Mucosa of rectum (tissue), 2 donors: ENCODE measurements around the gene PLA2G6.

Experiments used
- H3K27ac ChIP-seq, 2 donors: one replicate each; pipeline ENCODE4 v1.7.0; 2013; ENCODE audit warnings: inconsistent platforms in 2 of 2, low read depth in 2 of 2, low read length in 2 of 2
- H3K27me3 ChIP-seq, 2 donors: one replicate each; pipeline ENCODE4 v1.7.0; 2013; ENCODE audit warnings: low read length in 2 of 2; ENCODE audit not compliant: control insufficient read depth in 2 of 2, insufficient read depth in 2 of 2
- H3K36me3 ChIP-seq, 2 donors: one replicate each; pipeline ENCODE4 v1.7.0; 2013; ENCODE audit warnings: low read length in 2 of 2; ENCODE audit not compliant: control insufficient read depth in 2 of 2, insufficient read depth in 2 of 2
- H3K4me1 ChIP-seq, 2 donors: one replicate each; pipeline ENCODE4 v1.7.0; 2013; ENCODE audit warnings: low read length in 2 of 2, mild to moderate bottlenecking in 1 of 2; ENCODE audit not compliant: control insufficient read depth in 2 of 2, insufficient read depth in 2 of 2
- H3K4me3 ChIP-seq, 2 donors: one replicate each; pipeline ENCODE4 v1.7.0; 2013; ENCODE audit warnings: low read length in 2 of 2
- H3K9ac ChIP-seq, 2 donors: one replicate each; pipeline ENCODE4 v1.7.0; 2013; ENCODE audit warnings: low read length in 2 of 2, low read depth in 1 of 2, mild to moderate bottlenecking in 1 of 2
- H3K9me3 ChIP-seq, 2 donors: one replicate each; pipeline ENCODE4 v1.7.0; 2013; ENCODE audit warnings: low read length in 2 of 2; ENCODE audit not compliant: control insufficient read depth in 2 of 2
- donor health status: healthy.
- donor health status: Normal muscosa, but diverticular disease.

PLA2G6 gene

DNA sequence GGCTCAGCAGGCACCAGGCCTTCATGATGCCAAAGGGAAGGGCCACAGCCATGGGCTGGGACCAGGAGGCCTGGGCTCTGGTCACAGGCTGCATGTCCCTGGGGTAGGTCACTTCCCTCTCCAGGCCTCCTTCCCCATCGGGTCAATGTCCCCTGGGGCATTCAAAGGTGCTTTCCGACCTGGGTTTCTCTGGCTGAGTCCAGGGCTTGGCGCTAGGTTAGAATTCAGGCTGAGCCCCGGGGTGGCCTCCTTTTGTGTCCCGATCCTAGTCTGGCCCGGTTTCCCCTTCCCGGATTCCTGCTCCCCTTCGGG lies 32.3 kb upstream of the PLA2G6 start:
- Histone ChIP-seq H3K4me1 (peaks cover 16 to 17% of the 10 kb centered on the region in 2 donors), H3K27me3 (no peaks in the 10 kb centered on the region), H3K9ac (no peak overlapping the region), H3K9me3 (no peaks in the 10 kb centered on the region), H3K4me3 (peak overlapping the region in 1 of 2 donors; percentile 52), H3K36me3 (peaks cover 0 to 6% of the 10 kb centered on the region in 2 donors), H3K27ac (peak overlapping the region in 1 of 2 donors; percentile 23)

DNA sequence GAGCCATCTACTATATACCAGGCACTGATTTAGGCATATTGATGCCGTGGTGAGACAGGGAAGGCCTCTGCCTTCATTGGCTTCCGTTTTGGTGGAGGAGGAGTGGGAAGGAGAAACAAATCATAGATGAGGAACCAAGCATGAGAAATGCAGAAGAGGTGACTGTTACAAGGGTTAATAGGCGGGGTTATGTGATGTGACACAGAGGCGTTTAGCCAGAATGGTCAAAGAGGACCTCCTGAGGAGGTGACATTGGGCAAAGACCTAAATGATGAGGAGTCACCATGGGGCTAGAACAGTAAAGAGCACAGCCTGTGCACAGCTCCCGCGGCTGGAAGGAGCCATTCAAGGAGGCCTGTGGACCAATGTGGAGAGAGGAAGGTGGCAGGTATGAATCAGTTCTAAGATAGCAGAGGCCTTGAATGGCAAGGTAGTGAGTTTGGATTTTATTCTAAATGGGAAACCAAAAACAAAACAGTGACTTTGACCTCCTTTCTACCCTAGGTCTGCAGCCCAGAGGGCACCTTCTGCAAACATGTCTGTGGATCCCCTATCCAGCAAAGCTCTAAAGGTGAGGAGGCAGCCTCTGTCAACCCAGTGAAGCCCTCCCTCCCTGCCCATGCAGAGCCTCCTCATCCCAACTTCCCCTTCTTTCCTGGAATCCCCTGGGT lies 31.8 kb upstream of the PLA2G6 start:
- no peak overlapping the region for H3K4me3 ChIP-seq
- H3K27me3 ChIP-seq: no peaks in the 10 kb centered on the region
- H3K9ac ChIP-seq: no peak overlapping the region
- no peak overlapping the region for H3K27ac ChIP-seq
- H3K4me1 ChIP-seq: peaks cover 11 to 12% of the 10 kb centered on the region in 2 donors
- no peaks in the 10 kb centered on the region for H3K9me3 ChIP-seq
- peaks cover 0 to 6% of the 10 kb centered on the region in 2 donors for H3K36me3 ChIP-seq

DNA sequence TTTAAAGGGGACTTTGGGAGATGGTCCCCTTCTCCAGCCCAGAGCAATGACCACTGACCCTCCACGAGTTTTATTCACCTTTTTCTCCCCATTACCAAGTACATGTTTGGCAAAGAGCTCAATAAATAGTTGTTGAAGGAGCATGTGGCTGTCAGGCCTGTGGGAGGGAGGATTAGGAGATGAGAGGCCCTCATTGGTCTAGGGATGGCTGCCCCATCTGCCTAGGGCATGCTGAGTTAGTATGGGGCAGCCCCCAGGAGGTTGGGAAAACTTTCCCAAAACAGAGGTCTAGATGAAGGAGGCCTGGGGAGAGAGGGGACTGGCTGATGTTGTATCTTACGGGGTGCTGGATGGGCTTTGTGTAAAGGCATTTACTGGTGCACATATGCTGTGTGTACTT lies 30.8 kb upstream of the PLA2G6 start:
- Histone ChIP-seq H3K9me3 (no peaks in the 10 kb centered on the region), H3K27me3 (no peaks in the 10 kb centered on the region), H3K4me3 (no peak overlapping the region), H3K27ac (no peak overlapping the region), H3K9ac (no peak overlapping the region), H3K36me3 (peaks cover 0 to 6% of the 10 kb centered on the region in 2 donors), H3K4me1 (peaks cover 3 to 6% of the 10 kb centered on the region in 2 donors)

DNA sequence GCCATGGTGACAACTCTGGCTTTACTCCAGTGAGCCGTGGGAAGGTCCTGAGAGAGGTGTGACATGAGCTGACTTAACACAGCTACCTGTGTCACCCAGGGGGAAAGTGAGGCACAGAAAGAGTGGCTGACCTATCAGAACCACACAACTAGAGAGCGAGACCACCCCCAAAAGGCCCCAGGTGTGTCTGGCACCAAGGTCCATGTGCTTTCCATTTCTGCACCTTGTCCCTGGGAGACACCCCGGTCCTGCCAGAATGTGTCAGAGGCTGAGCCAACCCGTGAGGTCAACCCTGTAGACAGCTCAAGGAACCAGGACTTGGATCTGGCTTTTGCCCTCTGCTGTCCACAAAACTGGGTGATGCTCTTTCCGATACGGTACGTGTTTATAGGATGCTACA lies 29.9 kb upstream of the PLA2G6 start:
- no peaks in the 10 kb centered on the region for H3K9me3 ChIP-seq

DNA sequence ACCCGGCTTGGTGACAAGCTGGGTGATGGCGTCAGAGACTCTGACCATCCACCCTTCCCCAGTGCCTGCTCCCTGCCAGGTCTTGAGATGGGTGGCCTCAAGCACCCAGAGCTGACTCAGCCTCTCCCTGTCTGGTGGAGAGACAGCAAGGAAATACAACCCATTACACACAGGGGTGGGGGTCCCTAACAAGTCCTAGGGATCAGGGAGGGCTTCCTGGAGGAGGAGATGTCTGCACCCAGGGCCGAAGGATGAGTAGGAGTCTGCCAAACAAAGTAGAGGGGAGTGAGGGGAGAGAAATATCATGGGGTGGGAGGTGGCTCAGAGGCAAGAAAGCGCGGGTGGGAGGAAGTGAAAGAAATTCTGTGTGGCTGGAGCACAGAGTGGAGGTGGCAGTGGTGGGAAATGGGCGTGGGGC lies 26.9 kb upstream of the PLA2G6 start:
- H3K9ac ChIP-seq: no peak overlapping the region
- H3K36me3 ChIP-seq: no peaks in the 10 kb centered on the region
- H3K4me3 ChIP-seq: no peak overlapping the region
- peaks cover 6 to 10% of the 10 kb centered on the region in 2 donors for H3K4me1 ChIP-seq
- H3K27ac ChIP-seq: no peak overlapping the region
- no peaks in the 10 kb centered on the region for H3K27me3 ChIP-seq
- H3K9me3 ChIP-seq: no peaks in the 10 kb centered on the region

More for the DNA sequence above, 29.9 kb upstream of the PLA2G6 start:
- no peaks in the 10 kb centered on the region for H3K27me3 ChIP-seq
- H3K9ac ChIP-seq: no peak overlapping the region
- H3K36me3 ChIP-seq: peaks cover 0 to 6% of the 10 kb centered on the region in 2 donors
- H3K4me1 ChIP-seq: peaks cover 3 to 6% of the 10 kb centered on the region in 2 donors
- no peak overlapping the region for H3K27ac ChIP-seq
- no peak overlapping the region for H3K4me3 ChIP-seq

DNA sequence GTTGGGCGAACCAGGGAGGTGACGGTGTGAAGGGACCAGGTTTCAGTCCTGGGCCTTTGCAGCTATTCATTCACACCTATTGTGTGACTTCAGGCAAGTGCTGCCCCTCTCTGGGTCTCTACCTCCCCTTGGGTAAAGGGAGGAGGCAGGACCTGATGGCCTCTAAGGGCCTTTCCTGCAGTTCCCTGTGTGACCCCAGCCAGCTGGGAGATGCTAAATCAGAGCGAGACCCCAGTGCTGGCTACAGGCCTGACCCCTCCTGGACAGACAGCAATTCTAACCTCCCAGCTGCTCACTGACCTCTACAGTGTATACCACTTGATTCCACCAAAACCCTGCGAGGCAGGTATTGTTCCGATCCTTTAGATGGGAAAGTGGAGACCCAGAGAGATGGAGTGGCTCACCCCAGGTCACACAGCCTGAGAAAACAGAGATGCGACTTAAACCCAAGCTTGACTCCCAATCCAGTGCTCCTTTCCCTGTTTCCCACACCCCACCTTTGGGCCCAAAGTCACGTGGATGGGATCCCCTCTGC lies 26.3 kb upstream of the PLA2G6 start:
- H3K36me3 ChIP-seq: no peaks in the 10 kb centered on the region
- no peaks in the 10 kb centered on the region for H3K27me3 ChIP-seq
- H3K9ac ChIP-seq: no peak overlapping the region
- H3K27ac ChIP-seq: no peak overlapping the region
- H3K9me3 ChIP-seq: no peaks in the 10 kb centered on the region
- H3K4me1 ChIP-seq: peaks cover 11 to 15% of the 10 kb centered on the region in 2 donors
- no peak overlapping the region for H3K4me3 ChIP-seq

DNA sequence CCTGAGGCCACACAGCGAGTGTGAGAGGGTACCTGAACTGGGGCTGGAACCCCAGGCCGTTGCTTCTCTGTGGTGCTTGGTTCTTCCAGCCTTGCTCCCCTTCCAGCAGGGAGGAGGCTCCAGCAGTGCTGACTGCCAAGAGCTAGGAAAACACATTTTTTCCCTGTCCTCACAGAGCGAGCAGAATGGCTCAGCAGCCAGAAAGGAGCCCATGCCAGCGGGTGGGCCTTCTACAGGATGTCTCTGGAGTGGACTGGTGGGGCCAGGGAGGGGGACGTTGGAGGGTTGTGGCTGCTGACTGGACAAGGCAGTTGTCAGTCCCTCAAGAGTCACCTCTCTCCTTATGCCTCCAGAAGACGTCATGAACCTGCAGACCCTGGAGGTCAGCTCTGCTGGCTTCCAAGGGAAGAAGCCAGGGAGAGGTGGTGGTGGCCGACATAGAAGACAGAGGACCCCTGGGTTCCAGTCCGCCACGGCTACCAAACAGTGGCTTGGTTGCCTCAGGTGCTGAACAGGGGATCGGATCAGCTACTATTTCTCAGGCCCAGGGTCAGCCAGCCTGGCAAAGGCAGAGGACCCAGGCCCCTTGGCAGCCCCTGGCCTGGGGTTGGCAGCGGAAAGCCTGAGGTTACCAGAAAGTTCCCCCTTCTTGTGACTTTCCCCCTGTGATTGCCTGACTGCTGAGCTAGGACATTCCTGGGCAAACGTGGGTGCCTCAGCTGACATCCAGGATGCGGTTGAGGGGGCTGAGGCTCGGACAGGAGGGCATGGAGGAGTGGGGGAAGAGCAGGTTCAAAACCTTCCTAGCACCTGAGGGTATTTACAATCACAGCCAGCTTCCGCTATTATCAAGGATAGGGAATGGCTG lies 23.9 kb upstream of the PLA2G6 start:
- no peak overlapping the region for H3K9ac ChIP-seq
- no peak overlapping the region for H3K4me3 ChIP-seq
- H3K27me3 ChIP-seq: no peaks in the 10 kb centered on the region
- H3K27ac ChIP-seq: peak overlapping the region; percentile 48 to 65
- H3K4me1 ChIP-seq: peaks cover 19 to 24% of the 10 kb centered on the region in 2 donors
- H3K36me3 ChIP-seq: no peaks in the 10 kb centered on the region
- no peaks in the 10 kb centered on the region for H3K9me3 ChIP-seq

DNA sequence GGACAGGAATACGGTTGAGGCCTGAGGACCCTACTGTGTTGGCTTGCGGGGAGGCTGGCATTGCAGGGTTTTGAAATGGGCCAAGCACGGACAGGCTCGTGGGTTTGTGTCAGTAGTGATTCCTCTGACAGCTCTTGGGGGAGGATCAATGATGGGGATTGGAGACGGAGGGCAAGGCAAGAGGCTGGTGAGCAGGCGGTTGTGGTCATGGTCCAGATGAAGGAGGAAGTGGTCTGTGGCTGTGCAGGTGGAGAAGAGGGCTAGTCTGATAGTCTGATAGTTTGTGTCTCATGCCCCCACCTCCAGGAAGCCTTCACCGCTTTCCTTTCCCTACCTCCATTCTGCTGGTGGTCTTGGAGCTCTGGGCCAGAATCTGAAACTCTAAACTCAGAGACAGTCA lies 23.2 kb upstream of the PLA2G6 start:
- peak overlapping the region in 1 of 2 donors; percentile 52 for H3K9ac ChIP-seq
- peaks cover 19 to 24% of the 10 kb centered on the region in 2 donors for H3K4me1 ChIP-seq
- peak overlapping the region; percentile 28 to 65 for H3K27ac ChIP-seq
- no peaks in the 10 kb centered on the region for H3K9me3 ChIP-seq
- no peaks in the 10 kb centered on the region for H3K36me3 ChIP-seq
- no peaks in the 10 kb centered on the region for H3K27me3 ChIP-seq
- no peak overlapping the region for H3K4me3 ChIP-seq

DNA sequence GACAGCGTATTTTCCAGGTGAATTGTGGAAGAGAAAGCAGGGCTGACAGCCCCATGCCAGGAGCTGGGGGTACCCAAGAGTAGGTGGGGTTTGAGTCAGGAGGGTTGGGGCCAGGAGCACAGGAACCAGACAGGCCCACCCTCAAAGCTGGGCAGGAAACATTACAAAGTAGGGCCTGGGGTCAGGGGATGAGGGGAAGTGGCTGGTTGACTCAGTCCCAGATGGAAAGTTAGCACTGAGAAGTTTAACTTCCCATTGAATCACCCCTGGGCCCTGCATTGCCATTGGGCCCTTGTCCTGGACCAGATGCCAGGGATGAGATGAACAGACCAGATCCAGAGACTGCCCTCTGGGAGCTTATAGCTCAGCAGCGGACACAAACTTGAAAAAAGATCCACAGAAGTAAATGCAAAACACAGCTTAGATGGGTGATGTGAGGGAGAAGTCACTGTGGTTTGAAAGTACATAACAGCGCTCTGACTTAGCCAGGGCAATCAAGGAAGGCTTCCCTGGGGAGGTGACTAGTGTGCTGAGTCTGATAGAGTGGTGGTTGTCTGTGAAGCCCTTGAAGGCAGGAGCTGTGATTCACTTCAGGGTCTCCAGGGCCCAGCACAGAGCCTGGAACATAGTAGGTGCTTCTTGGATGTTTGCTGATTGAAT lies 22.4 kb upstream of the PLA2G6 start:
- Histone ChIP-seq H3K27me3 (no peaks in the 10 kb centered on the region), H3K36me3 (no peaks in the 10 kb centered on the region), H3K9me3 (no peaks in the 10 kb centered on the region), H3K4me1 (peaks cover 19 to 24% of the 10 kb centered on the region in 2 donors), H3K4me3 (peak overlapping the region in 1 of 2 donors; percentile 87), H3K9ac (peak overlapping the region in 1 of 2 donors; percentile 99), H3K27ac (peak overlapping the region; percentile 97 to 98)
